ENCODE measurements around the gene SSBP3. TPM values are rescaled to one million over a fixed set of nuclear protein-coding genes. Genes with fewer than 3 reads are reported as not detected.

SSBP3 gene
- total and polyA plus RNA-seq, 5 donors = 25.4 to 55.8 (median 32.5) TPM

DNA sequence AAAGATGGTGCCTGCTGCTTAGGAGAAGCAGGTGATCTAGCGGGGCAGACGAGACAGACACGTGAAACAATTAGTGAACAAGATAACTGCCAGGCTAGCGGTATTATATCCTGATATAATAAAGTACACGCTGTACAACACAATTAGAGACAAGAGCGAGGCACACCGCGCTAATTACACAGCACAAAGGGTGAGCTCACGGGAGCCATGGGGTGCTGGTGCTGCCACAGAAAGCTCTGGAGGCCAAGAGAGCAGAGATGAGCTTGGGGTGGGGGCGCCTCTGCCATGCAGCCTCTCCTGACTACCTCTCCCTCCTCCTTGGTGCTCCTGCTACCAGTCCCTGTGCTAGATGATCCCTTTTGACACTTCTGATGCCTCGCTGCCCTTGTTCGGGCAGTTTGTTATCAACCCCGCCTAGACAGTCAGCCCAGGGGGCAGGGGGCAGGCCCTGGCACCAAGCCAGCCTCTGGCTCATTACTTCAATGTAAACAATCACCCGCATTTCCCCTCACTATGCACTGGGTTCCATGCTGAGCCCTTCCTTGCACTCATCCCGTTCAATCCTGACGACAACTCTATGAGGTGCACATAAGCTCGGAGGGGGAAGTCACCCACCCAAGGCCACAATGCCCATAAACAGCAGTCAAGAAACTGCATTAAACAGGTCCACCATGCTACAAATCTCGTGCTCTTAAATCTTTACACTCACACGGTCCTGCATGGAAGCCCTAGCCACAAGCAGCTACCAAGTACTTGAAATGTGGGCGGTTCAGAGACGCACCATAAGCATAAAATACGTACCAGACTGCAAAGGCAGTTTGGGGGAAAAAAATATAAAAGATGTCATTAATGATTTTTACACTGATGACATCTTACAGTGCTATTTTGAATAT is 103.0 kb downstream of the SSBP3 start:
- intact Hi-C loops (cut with DNase I) = loop anchor here in 1 of 4 donors (10.0 kb wide), 1 partner anchor 182 kb away; no protein-coding TSS in a partner anchor
- H3K9me3 ChIP-seq (ENCODE audit: control insufficient read depth, low read length) = no peaks in the 10 kb centered on the region
- WGBS = 78% methylated on average over 22 of the region's 22 CpGs
- H3K4me3 ChIP-seq (ENCODE audit: low read length) = no peak overlapping the region
- ATAC-seq (no peak), DNase-seq (peak in 1 of 3 donors; percentile 58)
- H3K4me1 ChIP-seq (ENCODE audit: control insufficient read depth, insufficient read depth, low read length) = peaks cover 27% of the 10 kb centered on the region
- no peak overlapping the region for H3K27ac ChIP-seq (ENCODE audit: low read length)
- no peaks in the 10 kb centered on the region for H3K27me3 ChIP-seq (ENCODE audit: control insufficient read depth, insufficient read depth)

DNA sequence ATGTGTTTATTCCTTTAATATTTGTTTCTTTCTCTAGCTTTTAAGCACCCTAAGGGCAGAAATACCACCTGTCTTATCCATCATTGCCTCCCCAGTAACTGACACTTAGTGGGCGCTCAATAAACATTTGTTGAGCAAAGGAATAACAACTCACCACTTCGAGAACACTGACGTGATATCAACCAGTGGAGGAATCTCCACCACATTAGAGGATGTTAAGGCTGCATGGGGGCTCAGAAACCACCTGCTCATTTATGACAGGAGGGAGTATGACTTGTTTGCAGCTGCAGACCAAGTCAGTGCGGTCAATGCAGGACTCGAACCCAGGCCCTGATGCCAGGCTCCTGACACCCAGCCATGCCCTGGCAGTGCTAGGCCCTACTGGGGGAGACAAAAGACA is 103.6 kb downstream of the SSBP3 start:
- ATAC-seq (no peak), DNase-seq (no peak)
- H3K4me1 ChIP-seq (ENCODE audit: control insufficient read depth, insufficient read depth, low read length) = peaks cover 34% of the 10 kb centered on the region
- no peaks in the 10 kb centered on the region for H3K9me3 ChIP-seq (ENCODE audit: control insufficient read depth, low read length)
- no peak overlapping the region for H3K27ac ChIP-seq (ENCODE audit: low read length)
- intact Hi-C loops (cut with DNase I) = loop anchor here in 1 of 4 donors (10.0 kb wide), 1 partner anchor 182 kb away; no protein-coding TSS in a partner anchor
- H3K27me3 ChIP-seq (ENCODE audit: control insufficient read depth, insufficient read depth) = no peaks in the 10 kb centered on the region
- 97% methylated on average over 5 of the region's 5 CpGs for WGBS
- no peak overlapping the region for H3K4me3 ChIP-seq (ENCODE audit: low read length)

DNA sequence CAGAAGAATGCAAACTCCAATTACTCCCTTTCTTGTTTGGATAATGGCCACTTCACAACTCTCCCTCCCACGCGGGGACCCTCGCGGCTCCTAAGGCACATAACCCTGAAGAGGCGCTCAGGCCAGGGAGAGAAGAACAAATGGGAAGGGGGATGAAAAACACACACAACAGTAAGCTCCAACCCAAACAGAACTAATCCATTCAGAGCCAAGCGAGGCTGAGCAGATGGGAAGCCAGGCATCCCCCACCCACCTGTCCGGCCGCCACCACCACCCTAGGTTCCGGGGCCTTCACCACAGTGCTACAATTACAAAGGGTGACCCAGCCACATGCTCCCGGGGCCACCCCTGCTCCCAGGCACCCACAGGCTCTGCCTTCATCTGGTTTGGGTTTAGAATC is 104.7 kb downstream of the SSBP3 start:
- H3K4me3 ChIP-seq (ENCODE audit: low read length) = no peak overlapping the region
- no peaks in the 10 kb centered on the region for H3K9me3 ChIP-seq (ENCODE audit: control insufficient read depth, low read length)
- intact Hi-C loops (cut with DNase I) = loop anchor here in 1 of 4 donors (10.0 kb wide), 1 partner anchor 183 kb away; no protein-coding TSS in a partner anchor
- 90% methylated on average over 10 of the region's 10 CpGs for WGBS
- H3K4me1 ChIP-seq (ENCODE audit: control insufficient read depth, insufficient read depth, low read length) = peaks cover 28% of the 10 kb centered on the region
- no peaks in the 10 kb centered on the region for H3K27me3 ChIP-seq (ENCODE audit: control insufficient read depth, insufficient read depth)
- H3K27ac ChIP-seq (ENCODE audit: low read length) = no peak overlapping the region
- ATAC-seq = no peak
- DNase-seq = no peak

DNA sequence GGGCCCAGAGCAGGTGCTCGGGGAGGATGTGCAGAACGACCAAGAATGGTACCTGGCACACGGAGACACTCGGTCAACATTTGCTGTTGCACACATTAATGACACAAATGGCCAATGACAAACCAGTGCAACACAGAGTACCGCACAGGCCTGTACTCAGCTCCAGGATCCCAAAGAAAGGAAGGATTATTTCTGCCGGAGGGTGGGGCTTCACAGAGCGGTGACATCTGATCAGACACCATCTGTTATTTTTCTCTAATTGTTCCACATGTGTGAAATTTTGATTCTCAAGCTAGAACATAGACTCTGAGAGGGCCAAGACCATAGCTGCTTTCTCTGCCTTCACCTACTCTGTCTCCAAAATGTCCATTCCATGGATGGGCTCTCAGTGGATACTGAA is 105.8 kb downstream of the SSBP3 start:
- ATAC-seq (no peak), DNase-seq (no peak)
- 93% methylated on average over 7 of the region's 7 CpGs for WGBS
- peaks cover 31% of the 10 kb centered on the region for H3K4me1 ChIP-seq (ENCODE audit: control insufficient read depth, insufficient read depth, low read length)
- intact Hi-C loops (cut with DNase I) = loop anchor here in 1 of 4 donors (10.0 kb wide), 1 partner anchor 184 kb away; no protein-coding TSS in a partner anchor
- H3K27me3 ChIP-seq (ENCODE audit: control insufficient read depth, insufficient read depth) = no peaks in the 10 kb centered on the region
- no peaks in the 10 kb centered on the region for H3K9me3 ChIP-seq (ENCODE audit: control insufficient read depth, low read length)
- H3K4me3 ChIP-seq (ENCODE audit: low read length) = no peak overlapping the region
- no peak overlapping the region for H3K27ac ChIP-seq (ENCODE audit: low read length)

DNA sequence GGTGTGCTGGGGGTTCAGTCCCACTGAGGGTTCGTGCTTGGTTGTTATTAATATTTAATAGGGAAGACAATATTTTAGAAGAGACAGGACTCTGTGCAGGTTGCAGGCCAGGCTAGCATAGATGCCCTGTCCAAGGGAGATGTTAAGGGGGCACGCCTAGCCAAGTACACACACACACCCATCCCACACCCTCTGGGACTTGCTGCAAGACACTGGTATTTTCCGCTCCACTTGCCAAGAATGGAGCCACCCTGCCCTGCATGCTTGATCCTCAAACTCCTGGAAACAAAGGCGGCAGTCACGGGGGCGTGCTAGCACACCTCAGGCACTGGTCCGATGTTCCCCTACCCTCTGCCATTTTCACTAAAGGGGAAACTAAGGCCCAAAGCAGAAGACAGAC is 107.2 kb downstream of the SSBP3 start:
- no peaks in the 10 kb centered on the region for H3K27me3 ChIP-seq (ENCODE audit: control insufficient read depth, insufficient read depth)
- no peak overlapping the region for H3K27ac ChIP-seq (ENCODE audit: low read length)
- ATAC-seq = peak; percentile 74 to 82
- 55% methylated on average over 7 of the region's 7 CpGs for WGBS
- peaks cover 32% of the 10 kb centered on the region for H3K4me1 ChIP-seq (ENCODE audit: control insufficient read depth, insufficient read depth, low read length)
- no peaks in the 10 kb centered on the region for H3K9me3 ChIP-seq (ENCODE audit: control insufficient read depth, low read length)
- intact Hi-C loops (cut with DNase I) = no loop called here
- peak in 1 of 3 donors; percentile 53 for DNase-seq
- no peak overlapping the region for H3K4me3 ChIP-seq (ENCODE audit: low read length)

DNA sequence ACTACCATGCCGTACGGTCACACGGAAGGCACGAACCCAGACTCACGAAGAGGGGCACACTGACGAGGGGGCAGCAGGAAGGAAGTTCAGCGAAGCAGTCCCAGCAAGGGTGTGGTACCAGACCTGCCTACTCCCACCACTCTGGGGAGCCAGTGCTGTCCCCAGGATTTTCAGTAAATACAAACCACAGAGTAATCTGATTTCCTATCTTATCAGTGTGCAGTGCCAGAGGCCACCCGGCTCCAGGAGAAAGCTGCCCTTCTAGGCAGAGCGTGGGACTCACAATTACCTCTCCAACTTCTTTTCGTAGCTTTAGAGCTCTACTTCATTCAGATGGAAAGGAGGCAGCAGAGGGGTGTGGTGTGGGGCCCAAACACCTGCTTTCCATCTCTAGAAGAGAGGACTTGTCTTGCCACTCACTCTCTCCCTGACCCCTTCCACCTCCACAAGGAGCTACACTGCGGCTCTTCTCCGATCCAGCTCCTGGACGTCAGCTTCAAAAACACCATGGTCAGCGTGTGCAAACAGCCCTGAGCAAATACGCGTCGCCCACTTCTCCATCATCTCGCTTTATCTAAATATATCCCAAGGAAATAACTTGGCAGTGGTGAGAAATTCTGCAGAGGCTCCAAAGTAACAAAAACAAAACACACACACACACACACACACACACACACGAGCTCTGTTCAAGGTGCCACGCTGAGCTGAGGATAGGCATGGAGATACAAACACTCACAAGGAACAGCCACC is 107.7 kb downstream of the SSBP3 start:
- Histone ChIP-seq H3K27me3 (ENCODE audit: control insufficient read depth, insufficient read depth) (no peaks in the 10 kb centered on the region), H3K4me1 (ENCODE audit: control insufficient read depth, insufficient read depth, low read length) (peaks cover 30% of the 10 kb centered on the region), H3K4me3 (ENCODE audit: low read length) (no peak overlapping the region), H3K27ac (ENCODE audit: low read length) (peak overlapping the region; percentile 20), H3K9me3 (ENCODE audit: control insufficient read depth, low read length) (no peaks in the 10 kb centered on the region)
- ATAC-seq (peak; percentile 9 to 24), DNase-seq (peak in 1 of 3 donors; percentile 47)
- intact Hi-C loops (cut with DNase I) = no loop called here
- 43% methylated on average over 20 of the region's 20 CpGs for WGBS

DNA sequence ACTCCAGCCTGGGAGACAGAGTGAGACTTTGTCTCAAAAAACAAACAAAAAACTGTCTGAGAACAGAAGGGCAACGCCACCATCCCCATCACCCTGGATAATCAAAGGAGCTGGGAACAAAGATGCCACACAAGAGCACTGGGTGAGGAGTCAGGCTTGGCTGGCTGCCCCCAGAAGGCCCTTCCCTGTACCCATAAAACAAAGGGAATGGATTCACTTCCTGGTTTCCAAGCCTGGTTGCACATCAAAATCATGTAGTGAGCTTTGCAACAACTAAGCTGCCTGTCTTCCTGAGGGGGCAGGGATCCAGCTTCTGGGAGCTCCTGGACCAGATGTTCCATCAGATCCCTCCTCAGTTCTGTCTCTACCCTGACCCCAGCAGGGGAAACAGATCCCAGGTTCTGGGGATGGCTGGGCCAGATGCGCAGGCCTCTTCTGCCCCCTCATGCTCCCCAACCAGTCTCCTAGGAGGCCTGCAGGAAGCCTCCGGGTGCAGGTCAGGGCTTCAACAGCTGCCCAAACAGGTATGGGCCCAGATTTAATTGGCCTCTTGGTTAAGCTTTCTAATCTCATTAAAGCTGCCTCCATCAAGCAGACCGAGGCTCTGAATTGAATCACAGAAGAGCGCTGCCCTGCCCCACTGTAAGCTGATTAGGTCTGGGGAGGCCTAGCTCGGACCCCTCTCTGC is 108.5 kb downstream of the SSBP3 start:
- Histone ChIP-seq H3K27me3 (ENCODE audit: control insufficient read depth, insufficient read depth) (no peaks in the 10 kb centered on the region), H3K4me1 (ENCODE audit: control insufficient read depth, insufficient read depth, low read length) (peaks cover 31% of the 10 kb centered on the region), H3K27ac (ENCODE audit: low read length) (peak overlapping the region; percentile 20), H3K9me3 (ENCODE audit: control insufficient read depth, low read length) (no peaks in the 10 kb centered on the region), H3K4me3 (ENCODE audit: low read length) (no peak overlapping the region)
- 75% methylated on average over 6 of the region's 6 CpGs for WGBS
- DNase-seq (peak in 1 of 3 donors; percentile 46), ATAC-seq (no peak)
- intact Hi-C loops (cut with DNase I) = no loop called here

DNA sequence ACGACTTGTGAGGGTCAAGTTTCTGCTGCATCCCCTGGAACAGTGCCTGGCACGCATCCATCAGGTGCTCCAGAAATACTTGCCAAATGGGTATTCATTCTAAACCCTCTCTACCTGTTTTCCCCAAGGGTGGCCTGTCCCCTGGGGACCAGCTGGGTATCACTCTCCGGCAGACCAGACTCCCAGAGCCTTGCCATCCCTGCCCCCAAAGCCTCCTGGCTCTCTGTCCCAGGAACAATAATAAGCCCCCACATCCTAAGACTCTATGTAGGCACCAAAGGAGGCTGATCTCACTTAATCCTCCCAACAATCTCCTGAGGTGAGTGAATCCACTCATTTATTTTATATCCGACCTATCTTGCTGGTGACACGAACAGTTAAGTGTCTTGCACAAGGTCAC is 109.5 kb downstream of the SSBP3 start:
- H3K4me1 ChIP-seq (ENCODE audit: control insufficient read depth, insufficient read depth, low read length) = peaks cover 39% of the 10 kb centered on the region
- intact Hi-C loops (cut with DNase I) = no loop called here
- peak overlapping the region; percentile 13 for H3K27ac ChIP-seq (ENCODE audit: low read length)
- ATAC-seq (no peak), DNase-seq (no peak)
- H3K4me3 ChIP-seq (ENCODE audit: low read length) = no peak overlapping the region
- 86% methylated on average over 5 of the region's 5 CpGs for WGBS
- H3K27me3 ChIP-seq (ENCODE audit: control insufficient read depth, insufficient read depth) = no peaks in the 10 kb centered on the region
- no peaks in the 10 kb centered on the region for H3K9me3 ChIP-seq (ENCODE audit: control insufficient read depth, low read length)

DNA sequence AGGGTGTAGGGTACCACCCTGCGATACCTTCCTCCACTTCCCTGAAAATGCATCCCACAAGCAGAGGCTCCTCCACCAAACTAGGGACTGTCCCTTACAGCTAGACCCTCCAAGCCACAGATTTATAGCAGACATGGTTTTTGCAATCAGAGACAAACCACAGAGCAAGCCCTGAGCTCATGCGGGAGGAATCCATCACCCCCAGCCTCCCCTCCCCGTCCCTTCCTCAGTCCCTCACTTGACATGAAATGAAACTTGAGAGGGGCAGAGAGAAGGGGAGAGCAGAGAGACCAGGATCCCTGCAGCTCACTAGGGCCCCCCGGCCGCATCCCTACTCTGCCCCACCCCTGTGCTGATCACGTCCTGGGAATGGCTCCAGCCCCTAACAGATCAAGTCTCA is 111.3 kb downstream of the SSBP3 start:
- peaks cover 51% of the 10 kb centered on the region for H3K4me1 ChIP-seq (ENCODE audit: control insufficient read depth, insufficient read depth, low read length)
- DNase-seq (peak in 1 of 3 donors; percentile 11), ATAC-seq (no peak)
- H3K9me3 ChIP-seq (ENCODE audit: control insufficient read depth, low read length) = no peaks in the 10 kb centered on the region
- H3K4me3 ChIP-seq (ENCODE audit: low read length) = no peak overlapping the region
- H3K27ac ChIP-seq (ENCODE audit: low read length) = no peak overlapping the region
- WGBS = 81% methylated on average over 6 of the region's 6 CpGs
- intact Hi-C loops (cut with DNase I) = no loop called here
- H3K27me3 ChIP-seq (ENCODE audit: control insufficient read depth, insufficient read depth) = no peaks in the 10 kb centered on the region

DNA sequence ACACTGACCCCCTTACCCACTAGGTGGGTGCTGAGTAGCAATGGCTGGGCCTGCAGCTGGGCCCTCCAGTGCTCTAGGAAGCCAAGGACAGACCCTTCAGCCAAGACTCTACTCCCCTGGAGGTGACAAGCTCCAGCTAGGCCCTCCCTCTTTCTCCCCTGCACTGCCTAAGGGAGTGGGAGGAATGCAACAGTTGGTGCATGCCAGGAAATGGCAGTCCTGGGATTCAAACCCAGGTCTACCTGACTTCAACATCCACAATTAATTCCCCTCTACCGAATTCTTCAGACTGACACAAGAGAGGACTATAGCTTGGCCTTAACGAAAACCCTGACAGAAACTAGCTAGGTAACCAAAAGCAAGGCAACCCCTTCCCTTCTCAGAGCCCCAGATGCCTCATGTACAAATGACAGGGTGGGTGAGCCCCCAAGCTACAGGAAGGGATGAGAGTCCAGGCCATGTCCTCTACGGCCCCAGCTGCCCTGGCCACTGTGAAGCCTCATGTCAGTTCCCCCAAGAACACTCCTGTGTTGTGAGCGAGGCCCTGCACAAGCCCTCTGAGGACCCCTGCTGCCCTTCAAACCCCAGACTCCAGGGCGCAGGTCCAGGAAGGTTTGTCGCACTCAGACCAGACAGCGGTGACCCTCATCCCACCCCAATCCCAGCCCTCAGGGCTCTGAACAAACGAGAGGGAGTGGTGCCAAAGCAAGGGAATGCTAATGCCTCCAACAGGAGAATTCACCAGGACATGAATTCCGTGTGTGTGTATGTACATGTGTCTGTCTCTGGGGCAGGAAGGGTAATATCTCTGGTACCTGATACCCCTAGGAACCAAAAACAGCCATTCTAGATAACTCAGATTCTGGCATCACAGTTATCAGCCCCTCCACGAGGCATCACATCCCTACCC is 113.9 kb downstream of the SSBP3 start:
- intact Hi-C loops (cut with DNase I) = no loop called here
- DNase-seq = peak in 1 of 3 donors; percentile 37
- no peak for ATAC-seq
- WGBS = 69% methylated on average over 10 of the region's 10 CpGs
- H3K9me3 ChIP-seq (ENCODE audit: control insufficient read depth, low read length) = no peaks in the 10 kb centered on the region
- H3K4me3 ChIP-seq (ENCODE audit: low read length) = no peak overlapping the region
- H3K4me1 ChIP-seq (ENCODE audit: control insufficient read depth, insufficient read depth, low read length) = peaks cover 41% of the 10 kb centered on the region
- H3K27ac ChIP-seq (ENCODE audit: low read length) = peak overlapping the region; percentile 14
- H3K27me3 ChIP-seq (ENCODE audit: control insufficient read depth, insufficient read depth) = no peaks in the 10 kb centered on the region
